ENCODE data around the gene PNPLA8.

DNA sequence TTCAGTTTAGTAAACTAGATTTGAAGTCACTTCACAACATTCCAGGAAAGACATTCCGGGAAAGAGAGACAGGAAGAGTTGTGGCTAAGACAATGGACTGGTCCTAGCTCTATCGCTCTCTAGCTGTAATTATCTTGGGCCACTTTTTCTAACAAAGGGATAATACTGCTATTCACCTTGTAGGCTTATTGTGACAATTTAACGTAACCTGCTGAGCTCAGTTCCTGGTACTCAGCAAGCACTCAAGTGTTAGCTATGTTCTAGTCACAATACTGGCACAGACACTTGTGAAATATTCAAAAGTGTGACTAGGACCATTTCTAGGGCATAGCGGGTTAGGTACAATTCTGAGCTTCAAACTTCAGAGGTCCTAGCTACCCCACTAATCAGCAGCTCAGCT, 57.7 kb downstream of the PNPLA8 start:
- TF ChIP-seq, protein P1, sequence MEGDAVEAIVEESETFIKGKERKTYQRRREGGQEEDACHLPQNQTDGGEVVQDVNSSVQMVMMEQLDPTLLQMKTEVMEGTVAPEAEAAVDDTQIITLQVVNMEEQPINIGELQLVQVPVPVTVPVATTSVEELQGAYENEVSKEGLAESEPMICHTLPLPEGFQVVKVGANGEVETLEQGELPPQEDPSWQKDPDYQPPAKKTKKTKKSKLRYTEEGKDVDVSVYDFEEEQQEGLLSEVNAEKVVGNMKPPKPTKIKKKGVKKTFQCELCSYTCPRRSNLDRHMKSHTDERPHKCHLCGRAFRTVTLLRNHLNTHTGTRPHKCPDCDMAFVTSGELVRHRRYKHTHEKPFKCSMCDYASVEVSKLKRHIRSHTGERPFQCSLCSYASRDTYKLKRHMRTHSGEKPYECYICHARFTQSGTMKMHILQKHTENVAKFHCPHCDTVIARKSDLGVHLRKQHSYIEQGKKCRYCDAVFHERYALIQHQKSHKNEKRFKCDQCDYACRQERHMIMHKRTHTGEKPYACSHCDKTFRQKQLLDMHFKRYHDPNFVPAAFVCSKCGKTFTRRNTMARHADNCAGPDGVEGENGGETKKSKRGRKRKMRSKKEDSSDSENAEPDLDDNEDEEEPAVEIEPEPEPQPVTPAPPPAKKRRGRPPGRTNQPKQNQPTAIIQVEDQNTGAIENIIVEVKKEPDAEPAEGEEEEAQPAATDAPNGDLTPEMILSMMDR (conservative IDR thresholded peaks at IDR 0.05; ENCODE audit: low read depth, low read length), result no peak
- TF ChIP-seq, protein P2, sequence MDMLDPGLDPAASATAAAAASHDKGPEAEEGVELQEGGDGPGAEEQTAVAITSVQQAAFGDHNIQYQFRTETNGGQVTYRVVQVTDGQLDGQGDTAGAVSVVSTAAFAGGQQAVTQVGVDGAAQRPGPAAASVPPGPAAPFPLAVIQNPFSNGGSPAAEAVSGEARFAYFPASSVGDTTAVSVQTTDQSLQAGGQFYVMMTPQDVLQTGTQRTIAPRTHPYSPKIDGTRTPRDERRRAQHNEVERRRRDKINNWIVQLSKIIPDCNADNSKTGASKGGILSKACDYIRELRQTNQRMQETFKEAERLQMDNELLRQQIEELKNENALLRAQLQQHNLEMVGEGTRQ (IDR thresholded peaks at IDR 0.05; ENCODE audit: low read depth, low read length), result no peak
- no peak for TF ChIP-seq POLR2A (IDR thresholded peaks at IDR 0.05; ENCODE audit: low read depth, low read length)
- TF ChIP-seq MAZ (IDR thresholded peaks at IDR 0.05; ENCODE audit: borderline replicate concordance, low read depth, low read length), result no peak
- no peak for TF ChIP-seq RFX5 (IDR thresholded peaks at IDR 0.05; ENCODE audit: low read depth, low read length)
- TF ChIP-seq, protein P3, sequence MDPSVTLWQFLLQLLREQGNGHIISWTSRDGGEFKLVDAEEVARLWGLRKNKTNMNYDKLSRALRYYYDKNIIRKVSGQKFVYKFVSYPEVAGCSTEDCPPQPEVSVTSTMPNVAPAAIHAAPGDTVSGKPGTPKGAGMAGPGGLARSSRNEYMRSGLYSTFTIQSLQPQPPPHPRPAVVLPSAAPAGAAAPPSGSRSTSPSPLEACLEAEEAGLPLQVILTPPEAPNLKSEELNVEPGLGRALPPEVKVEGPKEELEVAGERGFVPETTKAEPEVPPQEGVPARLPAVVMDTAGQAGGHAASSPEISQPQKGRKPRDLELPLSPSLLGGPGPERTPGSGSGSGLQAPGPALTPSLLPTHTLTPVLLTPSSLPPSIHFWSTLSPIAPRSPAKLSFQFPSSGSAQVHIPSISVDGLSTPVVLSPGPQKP (IDR thresholded peaks at IDR 0.05; ENCODE audit: borderline replicate concordance, low read depth, low read length), result no peak
- no peak for TF ChIP-seq CEBPB (IDR thresholded peaks at IDR 0.05; ENCODE audit: low read depth, low read length)
- no peak for TF ChIP-seq SMC3 (IDR thresholded peaks at IDR 0.05; ENCODE audit: low read depth, low read length)
- TF ChIP-seq CHD1 (IDR thresholded peaks at IDR 0.05; ENCODE audit: low read depth, low read length), result no peak

Data from IMR-90 (cell line).